Retinal pigment epithelial cell (primary cell): Measurements from ENCODE around the gene LRRC74B.
"Not testable (repeated sequence)": the region's sequence is repeated elsewhere in the genome, so short reads cannot be mapped to it uniquely, and the experiment has no call there.

Experiments
- DNase-seq: peaks from one replicate; pipeline ENCODE4 v3.0.0-alpha.2; 2010; ENCODE audit warnings: low read depth
- H3K4me3 ChIP-seq: 2 replicates; pipeline ENCODE4 v1.5.1; 2011; ENCODE audit warnings: mild to moderate bottlenecking, low read length, control low read depth, moderate library complexity
- TF ChIP-seq, protein P1 (sequence below): conservative IDR thresholded peaks from 2 replicates; pipeline ENCODE4 v1.5.1; 2011; ENCODE audit warnings: low read depth, low read length, control low read depth, inconsistent platforms

The LRRC74B gene

DNA sequence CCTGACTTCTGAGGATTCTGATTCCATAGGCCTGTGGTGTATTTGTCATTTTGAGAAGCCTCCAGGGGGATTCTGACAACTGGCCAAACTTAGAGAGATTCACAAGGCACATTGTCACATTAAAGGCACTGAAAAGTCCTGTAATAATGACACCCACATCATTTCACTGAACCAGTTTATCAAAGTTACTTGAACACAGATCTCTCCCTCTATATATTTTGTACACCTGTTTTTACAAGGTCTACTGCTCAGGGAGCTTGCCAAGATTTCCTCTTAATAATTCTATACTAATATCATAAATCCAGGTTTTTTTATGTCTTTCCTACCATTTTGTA, 50.0 kb downstream of the LRRC74B start:
- no peak for DNase-seq
- H3K4me3 ChIP-seq: no peak overlapping the region
- TF ChIP-seq, protein P1, sequence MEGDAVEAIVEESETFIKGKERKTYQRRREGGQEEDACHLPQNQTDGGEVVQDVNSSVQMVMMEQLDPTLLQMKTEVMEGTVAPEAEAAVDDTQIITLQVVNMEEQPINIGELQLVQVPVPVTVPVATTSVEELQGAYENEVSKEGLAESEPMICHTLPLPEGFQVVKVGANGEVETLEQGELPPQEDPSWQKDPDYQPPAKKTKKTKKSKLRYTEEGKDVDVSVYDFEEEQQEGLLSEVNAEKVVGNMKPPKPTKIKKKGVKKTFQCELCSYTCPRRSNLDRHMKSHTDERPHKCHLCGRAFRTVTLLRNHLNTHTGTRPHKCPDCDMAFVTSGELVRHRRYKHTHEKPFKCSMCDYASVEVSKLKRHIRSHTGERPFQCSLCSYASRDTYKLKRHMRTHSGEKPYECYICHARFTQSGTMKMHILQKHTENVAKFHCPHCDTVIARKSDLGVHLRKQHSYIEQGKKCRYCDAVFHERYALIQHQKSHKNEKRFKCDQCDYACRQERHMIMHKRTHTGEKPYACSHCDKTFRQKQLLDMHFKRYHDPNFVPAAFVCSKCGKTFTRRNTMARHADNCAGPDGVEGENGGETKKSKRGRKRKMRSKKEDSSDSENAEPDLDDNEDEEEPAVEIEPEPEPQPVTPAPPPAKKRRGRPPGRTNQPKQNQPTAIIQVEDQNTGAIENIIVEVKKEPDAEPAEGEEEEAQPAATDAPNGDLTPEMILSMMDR: no peak

DNA sequence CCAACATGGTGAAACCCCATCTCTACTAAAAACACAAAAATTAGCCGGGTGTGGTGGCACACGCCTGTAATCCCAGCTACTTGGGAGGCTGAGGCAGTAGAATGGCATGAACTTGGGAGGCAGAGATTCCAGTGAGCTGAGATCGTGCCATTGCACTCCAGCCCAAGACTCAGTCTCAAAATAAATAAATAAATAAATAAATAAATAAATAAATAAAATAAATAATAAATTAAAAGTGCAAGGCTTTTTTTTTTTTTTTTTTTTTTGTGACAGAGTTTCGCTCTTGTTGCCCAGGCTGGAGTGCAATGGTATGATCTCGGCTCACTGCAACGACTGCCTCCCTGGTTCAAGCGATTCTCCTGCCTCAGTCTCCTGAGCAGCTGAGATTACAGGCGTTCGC, 51.1 kb downstream of the LRRC74B start:
- not testable (repeated sequence) for H3K4me3 ChIP-seq, DNase-seq

DNA sequence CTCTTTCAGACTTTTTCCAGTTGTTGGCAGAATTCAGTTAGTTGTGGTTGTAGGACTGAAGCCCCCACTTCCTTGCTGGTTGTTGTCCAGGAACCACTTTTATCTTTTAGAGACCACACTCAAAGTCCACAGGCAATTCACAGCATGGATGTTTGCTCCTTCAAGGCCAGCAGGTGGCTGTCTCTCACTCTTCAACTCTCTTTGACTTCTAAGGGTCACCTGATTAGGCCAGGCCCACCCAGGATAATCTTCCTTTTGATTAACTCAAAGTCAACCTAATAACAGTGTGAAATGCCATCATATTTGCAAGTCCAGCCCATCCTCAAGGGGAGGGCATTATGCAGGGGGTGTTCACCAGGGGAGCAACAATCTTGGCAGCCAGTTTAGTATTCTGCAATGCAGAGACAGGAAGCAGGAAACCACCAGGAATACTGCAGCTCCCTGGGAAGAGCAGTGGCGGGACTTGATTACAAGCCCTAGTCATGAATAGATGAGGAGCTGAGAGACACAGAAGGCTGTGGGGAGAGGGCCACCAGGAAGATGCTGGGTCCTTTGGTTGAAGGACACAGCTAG, 52.4 kb downstream of the LRRC74B start:
- TF ChIP-seq, protein P1: peak; percentile 15
- no peak for DNase-seq

DNA sequence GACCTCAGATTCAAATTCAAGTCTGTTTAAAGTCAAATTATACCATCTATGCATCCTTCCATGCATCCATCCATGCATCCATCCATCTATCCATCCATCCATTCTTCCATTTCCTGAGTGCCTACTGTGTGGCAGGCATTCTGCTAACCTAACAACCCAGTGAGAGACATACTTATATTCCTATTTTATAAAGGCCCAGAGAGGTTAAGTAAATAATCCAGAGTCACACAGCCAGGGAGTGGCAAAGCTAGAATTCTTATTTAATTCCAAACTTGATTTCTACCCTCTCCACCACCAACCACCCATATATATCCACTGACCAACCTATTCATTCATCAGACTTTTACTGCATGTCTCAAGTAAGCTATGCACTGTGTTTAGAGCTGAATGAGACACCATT, 53.8 kb downstream of the LRRC74B start:
- H3K4me3 ChIP-seq: no peak overlapping the region
- TF ChIP-seq, protein P1: no peak

More for the DNA sequence above, 52.4 kb downstream of the LRRC74B start:
- H3K4me3 ChIP-seq: no peak overlapping the region

DNA sequence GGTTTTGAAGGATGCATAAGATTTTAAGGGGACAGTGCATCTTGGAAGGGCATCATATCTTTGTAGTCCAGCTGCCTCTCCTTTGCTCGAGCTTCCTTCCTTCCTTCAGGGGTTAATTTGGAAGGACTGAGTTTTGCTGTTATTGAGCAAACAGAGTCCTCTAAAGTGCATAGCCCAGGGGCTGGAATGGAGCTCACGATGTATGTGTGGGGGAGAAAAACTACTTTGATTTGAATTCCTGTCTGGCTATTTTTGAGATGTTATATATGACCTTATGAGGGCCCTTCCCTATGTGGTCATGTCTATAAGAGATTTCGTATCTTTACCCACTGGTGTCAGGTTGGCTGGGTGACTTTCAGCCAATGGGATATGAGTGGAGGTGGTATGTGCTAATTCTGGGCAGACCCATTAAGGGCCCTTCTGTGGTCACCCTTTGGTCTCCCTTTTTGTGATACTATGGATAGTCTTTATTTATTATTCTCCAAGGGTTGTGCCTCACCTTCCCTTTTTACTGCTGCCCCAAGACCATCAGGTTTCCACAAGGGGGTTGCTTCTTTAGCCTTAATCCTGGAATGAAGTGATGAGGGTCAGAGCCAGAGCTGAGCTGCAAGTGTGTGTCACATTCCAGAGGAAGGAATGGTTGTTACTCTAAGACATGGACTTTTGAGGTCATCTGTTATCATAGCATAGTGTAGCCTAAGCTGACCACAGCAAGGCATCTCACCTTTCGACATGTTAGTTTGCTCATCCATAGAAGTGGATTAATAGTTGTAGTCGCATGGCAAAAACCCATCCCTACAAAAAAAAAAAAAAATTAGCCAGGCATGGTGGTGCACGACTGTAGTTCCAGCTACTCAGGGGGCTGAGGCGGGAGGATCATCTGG, 54.6 kb downstream of the LRRC74B start:
- H3K4me3 ChIP-seq: no peak overlapping the region
- DNase-seq: no peak
- TF ChIP-seq, protein P1: no peak

More for the DNA sequence above, 53.8 kb downstream of the LRRC74B start:
- no peak for DNase-seq

DNA sequence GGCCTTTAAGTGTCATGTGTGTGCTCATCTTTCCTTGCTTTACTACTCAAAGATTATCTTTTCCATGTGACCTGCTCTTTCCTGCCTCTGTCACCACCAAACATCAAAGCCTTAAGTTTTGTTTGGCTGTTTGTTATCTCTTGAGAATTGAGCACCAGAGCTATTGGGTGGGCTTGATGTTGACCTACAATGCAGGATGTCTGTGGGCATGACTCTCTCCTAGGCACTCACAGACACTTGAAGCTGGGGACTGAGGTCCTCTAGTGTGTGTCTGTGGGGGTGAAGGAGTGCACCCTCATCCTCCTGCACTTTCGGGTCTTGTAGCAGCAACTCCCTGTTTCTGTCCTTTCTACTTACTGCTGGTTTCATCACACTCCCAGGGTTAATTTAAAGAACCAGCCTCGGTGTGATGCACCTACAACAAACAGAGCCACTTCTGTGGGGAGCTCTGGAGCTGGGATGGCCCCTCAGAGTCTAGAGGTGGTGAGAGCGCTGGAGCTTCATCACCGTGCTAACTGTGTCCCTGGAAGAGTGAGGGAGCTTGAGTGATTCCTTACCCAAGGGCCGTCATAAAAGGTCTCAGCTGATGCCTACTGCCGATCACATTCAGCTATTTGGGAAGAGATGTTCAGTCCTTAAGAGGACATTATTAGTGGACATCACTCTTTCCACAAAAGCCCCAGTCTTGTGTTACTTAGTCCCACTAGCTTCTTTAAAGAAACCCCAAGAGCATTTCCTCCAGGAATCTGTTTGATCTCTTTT, 56.3 kb downstream of the LRRC74B start:
- no peak for DNase-seq
- no peak overlapping the region for H3K4me3 ChIP-seq

DNA sequence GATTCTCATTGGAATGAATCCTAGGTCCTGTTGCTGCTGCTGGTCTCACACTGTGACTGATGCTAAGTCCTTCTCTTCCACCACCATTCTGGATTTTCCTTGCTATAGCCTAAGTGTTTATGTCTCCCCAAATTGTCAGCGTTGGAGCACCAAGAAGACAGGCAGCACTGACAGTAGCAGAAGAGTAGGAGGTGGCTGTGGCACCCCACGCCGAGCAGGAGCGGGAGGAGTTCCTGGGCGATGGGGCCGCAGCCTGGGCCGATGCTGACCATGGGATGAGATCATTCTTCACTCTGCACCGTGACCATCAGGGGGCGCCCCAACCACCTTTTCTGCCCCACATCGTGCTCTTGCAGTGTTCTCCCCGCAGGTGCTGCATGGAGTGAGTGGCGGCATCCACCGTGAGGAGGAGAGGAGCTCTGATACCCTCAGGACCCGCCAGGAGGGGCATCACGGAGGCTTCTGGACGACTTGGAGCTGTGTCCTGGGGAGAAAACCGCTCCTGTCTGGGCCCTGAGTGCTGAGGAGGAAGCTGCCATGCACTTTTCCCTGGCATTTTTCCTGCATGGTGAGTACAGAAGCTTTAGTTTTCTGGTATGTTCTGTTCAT, 57.0 kb downstream of the LRRC74B start:
- no peak for DNase-seq
- TF ChIP-seq, protein P1: peak; percentile 80
- no peak overlapping the region for H3K4me3 ChIP-seq

More for the DNA sequence above, 56.3 kb downstream of the LRRC74B start:
- TF ChIP-seq, protein P1: no peak
